DOHH2 (cell line): ENCODE results near the gene RPL29.

Experiments used
- H3F3A ChIP-seq: fragments of 200-600 bp; sonication (generic), shearing (Covaris generic); 2 replicates; pipeline ENCODE4 v1.6.0; 2016; ENCODE audit warnings: antibody characterized with exemption, mild to moderate bottlenecking; ENCODE audit not compliant: control insufficient read depth, insufficient read depth
- H3K27ac ChIP-seq: fragments of 200-600 bp; sonication (generic); 2 replicates; pipeline ENCODE4 v1.5.1; 2014; ENCODE audit warnings: low read depth, mild to moderate bottlenecking, low read length, moderate library complexity
- H3K27me3 ChIP-seq: fragments of 200-600 bp; sonication (generic); 2 replicates; pipeline ENCODE4 v1.6.1; 2014; ENCODE audit warnings: mild to moderate bottlenecking, low read length, mixed read lengths; ENCODE audit not compliant: control insufficient read depth
- H3K36me3 ChIP-seq: fragments of 200-600 bp; sonication (generic); 2 replicates; pipeline ENCODE4 v1.6.1; 2014; ENCODE audit warnings: mild to moderate bottlenecking, low read length, moderate library complexity, mixed read lengths; ENCODE audit not compliant: control insufficient read depth
- H3K4me1 ChIP-seq: fragments of 200-600 bp; sonication (generic); 2 replicates; pipeline ENCODE4 v1.6.1; 2014; ENCODE audit warnings: mild to moderate bottlenecking, low read length, mixed read lengths; ENCODE audit not compliant: control insufficient read depth
- H3K4me2 ChIP-seq: fragments of 200-600 bp; sonication (generic); 2 replicates; pipeline ENCODE4 v1.6.0; 2014; ENCODE audit warnings: mild to moderate bottlenecking, low read length, moderate library complexity
- H3K4me3 ChIP-seq: fragments of 200-600 bp; sonication (generic); 2 replicates; pipeline ENCODE4 v1.5.1; 2014; ENCODE audit warnings: mild to moderate bottlenecking, low read length, mixed read lengths
- H3K79me2 ChIP-seq: fragments of 200-600 bp; sonication (generic); 2 replicates; pipeline ENCODE4 v1.6.1; 2014; ENCODE audit warnings: mild to moderate bottlenecking, low read length, mixed read lengths; ENCODE audit not compliant: control insufficient read depth
- H3K9me2 ChIP-seq: fragments of 200-600 bp; sonication (generic); replicated peaks from 2 replicates; pipeline ENCODE4 v1.6.1; 2014; ENCODE audit warnings: mild to moderate bottlenecking, low read length, mixed read lengths; ENCODE audit not compliant: control insufficient read depth
- H3K9me3 ChIP-seq: fragments of 200-600 bp; sonication (generic); 2 replicates; pipeline ENCODE4 v1.6.1; 2014; ENCODE audit warnings: antibody characterized with exemption, low read length, mixed read lengths; ENCODE audit not compliant: control insufficient read depth, insufficient read depth
- H4K20me1 ChIP-seq: fragments of 200-600 bp; sonication (generic); 2 replicates; pipeline ENCODE4 v1.6.0; 2014; ENCODE audit warnings: low read depth, mild to moderate bottlenecking, antibody characterized with exemption, low read length, moderate library complexity; ENCODE audit not compliant: control insufficient read depth, insufficient read depth
- CTCF ChIP-seq: fragments of 200-600 bp; sonication (generic); IDR thresholded peaks from one replicate; pipeline ENCODE4 v1.5.1; 2014; ENCODE audit warnings: antibody characterized with exemption, mild to moderate bottlenecking, low read depth, low read length; ENCODE audit not compliant: poor library complexity, severe bottlenecking
- EZH2phosphoT487 ChIP-seq: fragments of 200-600 bp; sonication (generic); IDR thresholded peaks from 2 replicates; pipeline ENCODE4 v1.6.1; 2017; ENCODE audit warnings: borderline replicate concordance, mild to moderate bottlenecking, antibody characterized with exemption, low read length, moderate library complexity, mixed read lengths

The RPL29 gene

GRCh38 chr3:51974963-51975851, 20.5 kb downstream of the RPL29 start, which contains the start of gene ABHD14A:
Gene ABHD14A, plus strand, starts transcription at chr3:51975064. Its CDS starts 72 bp downstream, at chr3:51975136.
- Histone ChIP-seq H3K4me1 (peaks cover 19% of the 10 kb centered on the region), H3K4me3 (peak within 1 kb of the TSS; percentile 99), H3K27ac (peak within 1 kb of the TSS; percentile 60), H4K20me1 (no peaks in the 10 kb centered on the region), H3K27me3 (no peaks in the 10 kb centered on the region), H3K9me2 (no peaks in the 10 kb centered on the region), H3K4me2 (peak within 1 kb of the TSS; percentile 95), H3K79me2 (peaks cover 25% of the 10 kb centered on the region), H3K36me3 (peaks cover 14% of the 10 kb centered on the region), H3F3A (peaks cover 24% of the 10 kb centered on the region), H3K9me3 (no peaks in the 10 kb centered on the region)
- TF ChIP-seq EZH2phosphoT487 (no peak), CTCF (no peak)

- peaks cover 13% of the 10 kb centered on the region for H3K36me3 ChIP-seq
- H3K9me3 ChIP-seq = no peaks in the 10 kb centered on the region
- peaks cover 25% of the 10 kb centered on the region for H3K79me2 ChIP-seq
- peak overlapping the region; percentile 95 for H3K4me2 ChIP-seq
- H4K20me1 ChIP-seq = no peaks in the 10 kb centered on the region
- H3K27ac ChIP-seq = peak overlapping the region; percentile 60
- H3F3A ChIP-seq = peaks cover 26% of the 10 kb centered on the region
- H3K27me3 ChIP-seq = no peaks in the 10 kb centered on the region
- H3K4me3 ChIP-seq = peak overlapping the region; percentile 99
- TF ChIP-seq CTCF (peak; percentile 53), EZH2phosphoT487 (no peak)
- no peaks in the 10 kb centered on the region for H3K9me2 ChIP-seq
- H3K4me1 ChIP-seq = peaks cover 19% of the 10 kb centered on the region
These were observed 21.3 kb downstream of the RPL29 start for GRCh38 chr3:51974277-51974962.

GRCh38 chr3:51971350-51971749, 24.3 kb downstream of the RPL29 start:
- no peak overlapping the region for H3K27ac ChIP-seq

More at GRCh38 chr3:51971350-51971749, 24.3 kb downstream of the RPL29 start:
- peaks cover 34% of the 10 kb centered on the region for H3K4me1 ChIP-seq
- H3K36me3 ChIP-seq = peaks cover 13% of the 10 kb centered on the region
- H3K9me2 ChIP-seq = no peaks in the 10 kb centered on the region
- TF ChIP-seq EZH2phosphoT487 (no peak), CTCF (no peak)
- no peak overlapping the region for H3K4me2 ChIP-seq
- peaks cover 25% of the 10 kb centered on the region for H3F3A ChIP-seq
- H3K9me3 ChIP-seq = no peaks in the 10 kb centered on the region
- H3K27me3 ChIP-seq = peaks cover 11% of the 10 kb centered on the region
- no peaks in the 10 kb centered on the region; the same call in 1 of the 2 replicates for H4K20me1 ChIP-seq
- H3K4me3 ChIP-seq = no peak overlapping the region
- H3K79me2 ChIP-seq = peaks cover 25% of the 10 kb centered on the region
